ENCODE data around the gene DDX3X.

GRCh38 chrX:41352329-41352838, 18.4 kb downstream of the DDX3X start:
- TF ChIP-seq RAD21 (IDR thresholded peaks at IDR 0.05) = no peak
- TF ChIP-seq MAX (IDR thresholded peaks at IDR 0.05) = no peak
- no peak for TF ChIP-seq CTCF (IDR thresholded peaks at IDR 0.05; ENCODE audit: low read depth, low read length, missing input control)
- no peak for TF ChIP-seq REST (IDR thresholded peaks at IDR 0.05)
- no peak for TF ChIP-seq YY1 (IDR thresholded peaks at IDR 0.05)
- no peak for TF ChIP-seq HNF4G (IDR thresholded peaks at IDR 0.05)
- no peak for TF ChIP-seq JUND (IDR thresholded peaks at IDR 0.05)
- TF ChIP-seq EGR1 (IDR thresholded peaks at IDR 0.05; ENCODE audit: low read depth in 2 of 2) = no peak
- no peak for TF ChIP-seq SP1 (IDR thresholded peaks at IDR 0.05)
